T-helper 2 cell treated with Interferon-gamma antibody and Interleukin-4, amounts not matched to agents 5 μg/mL and 100 μg/mL, for 36 hours (primary cell): Measurements from ENCODE around the gene CGAS.
"Not testable (repeated sequence)": the region's sequence is repeated elsewhere in the genome, so short reads cannot be mapped to it uniquely, and the experiment has no call there.

Experiments
- DNase-seq: peaks from one replicate; pipeline ENCODE4 v3.0.0; 2021; ENCODE audit warnings: low spot score
- H3K27ac Mint-ChIP-seq: one replicate; pipeline ENCODE4 v1.8.0; 2021; ENCODE audit warnings: mild to moderate bottlenecking, mixed read lengths
- H3K27me3 Mint-ChIP-seq: one replicate; pipeline ENCODE4 v1.8.0; 2021; ENCODE audit warnings: low read depth, mixed read lengths
- H3K36me3 Mint-ChIP-seq: one replicate; pipeline ENCODE4 v1.8.0; 2021; ENCODE audit warnings: low read depth, mixed read lengths
- H3K4me1 Mint-ChIP-seq: one replicate; pipeline ENCODE4 v1.8.0; 2021; ENCODE audit warnings: low read depth, mixed read lengths
- H3K4me3 Mint-ChIP-seq: one replicate; pipeline ENCODE4 v1.8.0; 2022; ENCODE audit warnings: mild to moderate bottlenecking, moderate library complexity, mixed read lengths
- H3K9me3 Mint-ChIP-seq: one replicate; pipeline ENCODE4 v1.8.0; 2021; ENCODE audit warnings: mixed read lengths

CGAS gene

GRCh38 chr6:73451223-73452106 lies 632 bp downstream of the CGAS start:
- peaks cover 23% of the 10 kb centered on the region for H3K4me1 Mint-ChIP-seq
- no peaks in the 10 kb centered on the region for H3K27me3 Mint-ChIP-seq
- H3K36me3 Mint-ChIP-seq, result peaks cover 35% of the 10 kb centered on the region
- no peaks in the 10 kb centered on the region for H3K9me3 Mint-ChIP-seq
- H3K4me3 Mint-ChIP-seq, result peak overlapping the region; percentile 91
- peak overlapping the region; percentile 86 for H3K27ac Mint-ChIP-seq
- DNase-seq, result peak; percentile 35

- DNase-seq, result no peak
- peak overlapping the region; percentile 33 for H3K4me3 Mint-ChIP-seq
- H3K4me1 Mint-ChIP-seq, result peaks cover 36% of the 10 kb centered on the region
- peaks cover 56% of the 10 kb centered on the region for H3K36me3 Mint-ChIP-seq
- no peaks in the 10 kb centered on the region for H3K27me3 Mint-ChIP-seq
- no peaks in the 10 kb centered on the region for H3K9me3 Mint-ChIP-seq
- peak overlapping the region; percentile 29 for H3K27ac Mint-ChIP-seq
Measured at GRCh38 chr6:73443555-73443954, 8.5 kb downstream of the CGAS start.

GRCh38 chr6:73435236-73435635 lies 16.9 kb downstream of the CGAS start:
- Mint-ChIP-seq H3K36me3 (peaks cover 57% of the 10 kb centered on the region), H3K4me3 (no peak overlapping the region), H3K27ac (no peak overlapping the region), H3K9me3 (no peaks in the 10 kb centered on the region), H3K27me3 (no peaks in the 10 kb centered on the region), H3K4me1 (peaks cover 21% of the 10 kb centered on the region)
- no peak for DNase-seq

GRCh38 chr6:73421534-73421933 lies 30.6 kb downstream of the CGAS start:
- Mint-ChIP-seq H3K9me3 (no peaks in the 10 kb centered on the region), H3K27ac (peak overlapping the region; percentile 92), H3K27me3 (no peaks in the 10 kb centered on the region), H3K4me1 (peaks cover 27% of the 10 kb centered on the region), H3K4me3 (peak overlapping the region; percentile 72), H3K36me3 (peaks cover 63% of the 10 kb centered on the region)
- no peak for DNase-seq

GRCh38 chr6:73418081-73418741 lies 33.9 kb downstream of the CGAS start:
- Mint-ChIP-seq H3K4me1 (peaks cover 19% of the 10 kb centered on the region), H3K27me3 (no peaks in the 10 kb centered on the region), H3K27ac (peak overlapping the region; percentile 42), H3K4me3 (no peak overlapping the region), H3K36me3 (peaks cover 62% of the 10 kb centered on the region), H3K9me3 (no peaks in the 10 kb centered on the region)
- DNase-seq, result no peak

- Mint-ChIP-seq H3K27ac (no peak overlapping the region), H3K27me3 (no peaks in the 10 kb centered on the region), H3K36me3 (peaks cover 36% of the 10 kb centered on the region), H3K4me1 (peaks cover under 1% of the 10 kb centered on the region), H3K9me3 (no peaks in the 10 kb centered on the region), H3K4me3 (no peak overlapping the region)
- DNase-seq, result no peak
Measured at GRCh38 chr6:73413102-73413501, 39.0 kb downstream of the CGAS start.

GRCh38 chr6:73409395-73409794 lies 42.7 kb downstream of the CGAS start:
- no peaks in the 10 kb centered on the region for H3K27me3 Mint-ChIP-seq
- DNase-seq, result no peak
- H3K36me3 Mint-ChIP-seq, result peaks cover 18% of the 10 kb centered on the region
- H3K4me3 Mint-ChIP-seq, result no peak overlapping the region
- no peaks in the 10 kb centered on the region for H3K9me3 Mint-ChIP-seq
- no peak overlapping the region for H3K27ac Mint-ChIP-seq
- no peaks in the 10 kb centered on the region for H3K4me1 Mint-ChIP-seq

- Mint-ChIP-seq H3K4me1 (peaks cover 2% of the 10 kb centered on the region), H3K27me3 (no peaks in the 10 kb centered on the region), H3K27ac (no peak overlapping the region), H3K9me3 (no peaks in the 10 kb centered on the region), H3K4me3 (no peak overlapping the region), H3K36me3 (peaks cover 5% of the 10 kb centered on the region)
- DNase-seq, result no peak
Measured at GRCh38 chr6:73400656-73401055, 51.4 kb downstream of the CGAS start.

GRCh38 chr6:73395875-73396274 lies 56.2 kb downstream of the CGAS start:
- H3K4me3 Mint-ChIP-seq, result no peak overlapping the region
- H3K9me3 Mint-ChIP-seq, result no peaks in the 10 kb centered on the region
- H3K4me1 Mint-ChIP-seq, result peaks cover 14% of the 10 kb centered on the region
- no peak for DNase-seq
- peaks cover 4% of the 10 kb centered on the region for H3K36me3 Mint-ChIP-seq
- H3K27me3 Mint-ChIP-seq, result no peaks in the 10 kb centered on the region
- no peak overlapping the region for H3K27ac Mint-ChIP-seq

GRCh38 chr6:73394577-73395354 lies 57.3 kb downstream of the CGAS start, which contains the start of gene DDX43:
Gene DDX43, plus strand, starts transcription at chr6:73394828. Its CDS starts 78 bp downstream, at chr6:73394906.
- Mint-ChIP-seq H3K9me3 (no peaks in the 10 kb centered on the region), H3K4me3 (peak within 1 kb of the TSS; percentile 81), H3K27ac (peak within 1 kb of the TSS; percentile 94), H3K27me3 (no peaks in the 10 kb centered on the region), H3K36me3 (peaks cover 4% of the 10 kb centered on the region), H3K4me1 (peaks cover 17% of the 10 kb centered on the region)
- peak; percentile 33 for DNase-seq

GRCh38 chr6:73393278-73393677 lies 58.8 kb downstream of the CGAS start:
- Mint-ChIP-seq H3K36me3 (peaks cover 5% of the 10 kb centered on the region), H3K9me3 (no peaks in the 10 kb centered on the region), H3K4me1 (peaks cover 24% of the 10 kb centered on the region), H3K4me3 (no peak overlapping the region), H3K27me3 (no peaks in the 10 kb centered on the region), H3K27ac (peak overlapping the region; percentile 28)
- DNase-seq, result no peak

GRCh38 chr6:73392188-73392587 lies 59.9 kb downstream of the CGAS start:
- not testable (repeated sequence) for H3K9me3 Mint-ChIP-seq, DNase-seq, H3K36me3 Mint-ChIP-seq, H3K4me3 Mint-ChIP-seq, H3K27me3 Mint-ChIP-seq, H3K27ac Mint-ChIP-seq
- H3K4me1 Mint-ChIP-seq, result peaks cover 27% of the 10 kb centered on the region

- peaks cover 5% of the 10 kb centered on the region for H3K36me3 Mint-ChIP-seq
- H3K27ac Mint-ChIP-seq, result no peak overlapping the region
- peaks cover 27% of the 10 kb centered on the region for H3K4me1 Mint-ChIP-seq
- H3K9me3 Mint-ChIP-seq, result no peaks in the 10 kb centered on the region
- peak overlapping the region; percentile 23 for H3K4me3 Mint-ChIP-seq
- no peaks in the 10 kb centered on the region for H3K27me3 Mint-ChIP-seq
- DNase-seq, result no peak
Measured at GRCh38 chr6:73391675-73392074, 60.4 kb downstream of the CGAS start.

GRCh38 chr6:73389854-73390253 lies 62.2 kb downstream of the CGAS start:
- no peaks in the 10 kb centered on the region for H3K9me3 Mint-ChIP-seq
- peaks cover 5% of the 10 kb centered on the region for H3K36me3 Mint-ChIP-seq
- peaks cover 2% of the 10 kb centered on the region for H3K27me3 Mint-ChIP-seq
- DNase-seq, result no peak
- no peak overlapping the region for H3K27ac Mint-ChIP-seq
- peak overlapping the region; percentile 9 for H3K4me3 Mint-ChIP-seq
- peaks cover 28% of the 10 kb centered on the region for H3K4me1 Mint-ChIP-seq
